PFSK-1 (cell line): ENCODE results near the gene ST7L.

Source experiments
- FOXP2 ChIP-seq: optimal IDR thresholded peaks from 2 replicates; pipeline ENCODE3; 2011; ENCODE audit warnings: borderline replicate concordance, control low read depth, inconsistent platforms; ENCODE audit not compliant: insufficient read depth; ENCODE audit errors: extremely low read length, extremely low read depth
- POLR2AphosphoS5 ChIP-seq: IDR thresholded peaks from 2 replicates; pipeline ENCODE4 v1.6.1; 2012; ENCODE audit warnings: low read depth, mild to moderate bottlenecking, control low read depth, low read length, moderate library complexity
- SIN3A ChIP-seq: IDR thresholded peaks from 2 replicates; pipeline ENCODE4 v1.6.1; 2012; ENCODE audit warnings: mild to moderate bottlenecking, low read length, moderate library complexity, borderline replicate concordance; ENCODE audit not compliant: insufficient read depth
- TAF1 ChIP-seq: IDR thresholded peaks from 2 replicates; pipeline ENCODE4 v1.6.1; 2012; ENCODE audit warnings: low read length, control low read depth, borderline replicate concordance; ENCODE audit not compliant: insufficient read depth
- TF ChIP-seq, protein P1 (sequence below), 2 experiments: IDR thresholded peaks; 2 replicates each; pipeline versions ENCODE4 v1.6.1 to v1.8.0; 2011 to 2012; ENCODE audit warnings: low read depth in 2 of 2, low read length in 2 of 2, control low read depth in 1 of 2, inconsistent platforms in 1 of 2, mild to moderate bottlenecking in 1 of 2, moderate library complexity in 1 of 2; ENCODE audit not compliant: insufficient read depth in 1 of 2

ST7L gene

DNA sequence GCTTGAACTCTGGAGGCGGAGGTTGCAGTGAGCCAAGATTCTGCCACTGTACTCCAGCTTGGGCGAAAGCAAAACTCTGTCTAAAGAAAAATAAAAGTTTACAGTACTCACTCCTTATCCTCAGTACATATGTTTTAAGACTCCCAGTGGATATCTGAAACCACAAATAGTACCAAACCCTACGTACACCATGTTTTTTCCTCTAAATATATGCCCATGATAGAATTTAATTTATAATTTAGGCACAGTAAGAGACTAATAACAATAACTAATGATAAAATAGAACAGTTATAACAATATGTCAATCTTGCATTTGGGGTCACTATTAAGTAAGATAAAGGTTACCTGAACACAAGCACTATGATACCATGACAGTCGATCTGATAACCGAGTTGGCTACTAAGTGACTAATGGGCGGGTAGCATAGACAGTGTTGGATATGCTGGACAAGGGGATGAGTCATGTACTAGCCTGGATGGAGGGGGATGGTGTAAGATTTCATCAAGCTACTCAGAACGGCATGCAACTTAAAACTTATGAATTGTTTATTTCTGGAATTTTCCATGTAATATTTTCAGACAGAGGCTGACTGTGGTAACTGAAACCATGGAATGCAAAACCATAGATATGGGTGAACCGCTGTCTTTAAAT, 43.7 kb downstream of the ST7L start:
- TF ChIP-seq POLR2AphosphoS5 (no peak), SIN3A (no peak), FOXP2 (no peak), TAF1 (no peak)
- TF ChIP-seq, protein P1, sequence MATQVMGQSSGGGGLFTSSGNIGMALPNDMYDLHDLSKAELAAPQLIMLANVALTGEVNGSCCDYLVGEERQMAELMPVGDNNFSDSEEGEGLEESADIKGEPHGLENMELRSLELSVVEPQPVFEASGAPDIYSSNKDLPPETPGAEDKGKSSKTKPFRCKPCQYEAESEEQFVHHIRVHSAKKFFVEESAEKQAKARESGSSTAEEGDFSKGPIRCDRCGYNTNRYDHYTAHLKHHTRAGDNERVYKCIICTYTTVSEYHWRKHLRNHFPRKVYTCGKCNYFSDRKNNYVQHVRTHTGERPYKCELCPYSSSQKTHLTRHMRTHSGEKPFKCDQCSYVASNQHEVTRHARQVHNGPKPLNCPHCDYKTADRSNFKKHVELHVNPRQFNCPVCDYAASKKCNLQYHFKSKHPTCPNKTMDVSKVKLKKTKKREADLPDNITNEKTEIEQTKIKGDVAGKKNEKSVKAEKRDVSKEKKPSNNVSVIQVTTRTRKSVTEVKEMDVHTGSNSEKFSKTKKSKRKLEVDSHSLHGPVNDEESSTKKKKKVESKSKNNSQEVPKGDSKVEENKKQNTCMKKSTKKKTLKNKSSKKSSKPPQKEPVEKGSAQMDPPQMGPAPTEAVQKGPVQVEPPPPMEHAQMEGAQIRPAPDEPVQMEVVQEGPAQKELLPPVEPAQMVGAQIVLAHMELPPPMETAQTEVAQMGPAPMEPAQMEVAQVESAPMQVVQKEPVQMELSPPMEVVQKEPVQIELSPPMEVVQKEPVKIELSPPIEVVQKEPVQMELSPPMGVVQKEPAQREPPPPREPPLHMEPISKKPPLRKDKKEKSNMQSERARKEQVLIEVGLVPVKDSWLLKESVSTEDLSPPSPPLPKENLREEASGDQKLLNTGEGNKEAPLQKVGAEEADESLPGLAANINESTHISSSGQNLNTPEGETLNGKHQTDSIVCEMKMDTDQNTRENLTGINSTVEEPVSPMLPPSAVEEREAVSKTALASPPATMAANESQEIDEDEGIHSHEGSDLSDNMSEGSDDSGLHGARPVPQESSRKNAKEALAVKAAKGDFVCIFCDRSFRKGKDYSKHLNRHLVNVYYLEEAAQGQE (IDR thresholded peaks at IDR 0.05; ENCODE audit: insufficient read depth in 1 of 2, low read depth in 2 of 2, low read length in 2 of 2): no peak

GRCh38 chr1:112565800-112566199, 53.1 kb downstream of the ST7L start:
- TF ChIP-seq, protein P1 (IDR thresholded peaks at IDR 0.05; ENCODE audit: insufficient read depth in 1 of 2, low read depth in 2 of 2, low read length in 2 of 2): no peak
- TF ChIP-seq TAF1 (no peak), POLR2AphosphoS5 (no peak), FOXP2 (no peak), SIN3A (no peak)

DNA sequence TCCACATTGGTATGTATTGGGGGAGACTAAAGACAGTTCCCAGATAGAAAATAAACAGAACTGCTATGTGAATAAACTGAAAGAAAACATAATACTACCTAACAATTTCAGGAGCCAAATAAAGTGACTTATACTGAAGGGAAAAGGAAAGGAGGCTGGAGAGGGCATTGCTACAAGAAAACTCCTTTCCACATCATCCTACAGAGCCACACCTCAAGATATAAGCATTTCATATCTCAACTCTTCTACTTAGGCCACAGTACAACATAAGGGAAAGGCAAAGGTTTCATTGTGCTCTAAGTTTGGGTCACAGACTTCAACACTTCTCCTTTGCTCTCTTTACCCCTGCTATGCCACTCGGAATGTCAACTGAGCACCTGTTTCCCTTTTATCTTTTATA, 54.9 kb downstream of the ST7L start:
- TF ChIP-seq SIN3A (no peak), TAF1 (no peak)
- TF ChIP-seq, protein P1 (IDR thresholded peaks at IDR 0.05; ENCODE audit: insufficient read depth in 1 of 2, low read depth in 2 of 2, low read length in 2 of 2): no peak

DNA sequence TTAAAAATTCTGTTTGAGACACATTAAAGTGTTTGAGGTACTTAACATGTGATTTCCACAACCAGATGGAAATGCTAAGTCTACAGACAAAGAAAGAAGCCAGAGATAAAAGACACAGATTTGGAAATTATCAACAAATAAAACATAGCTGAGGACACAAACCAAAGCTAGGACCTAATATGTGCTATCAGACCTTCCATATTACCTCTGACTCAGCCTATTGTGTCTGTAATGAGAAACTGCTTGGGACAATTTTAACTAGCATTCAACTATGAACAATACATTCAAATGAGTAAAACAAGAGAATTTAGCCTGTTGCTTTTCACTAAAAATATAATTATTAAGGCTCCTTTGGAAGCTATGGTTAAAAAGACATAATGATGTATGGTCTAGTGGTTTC, 55.6 kb downstream of the ST7L start:
- TF ChIP-seq SIN3A (no peak), TAF1 (no peak), FOXP2 (no peak), POLR2AphosphoS5 (no peak)
- TF ChIP-seq, protein P1 (IDR thresholded peaks at IDR 0.05; ENCODE audit: insufficient read depth in 1 of 2, low read depth in 2 of 2, low read length in 2 of 2): no peak

DNA sequence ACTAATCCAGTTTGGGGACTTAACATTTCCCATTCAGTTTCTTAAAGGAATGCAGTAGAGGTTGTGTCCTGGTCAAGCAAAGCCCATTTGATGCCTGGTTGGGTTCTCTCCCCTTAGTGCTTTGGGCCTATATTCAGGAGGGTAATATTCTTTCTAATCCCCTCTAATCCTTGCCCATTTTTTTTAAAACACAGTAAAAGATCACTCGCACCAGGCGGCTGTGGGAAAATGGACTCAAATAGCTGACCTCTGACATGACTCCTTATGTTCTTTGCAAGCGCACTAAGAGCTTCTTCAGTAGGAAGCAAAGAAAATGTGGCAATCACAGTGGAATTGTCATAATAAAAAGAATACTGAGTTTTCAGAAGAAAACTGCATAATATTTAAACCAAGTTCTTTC, 60.3 kb downstream of the ST7L start:
- TF ChIP-seq SIN3A (no peak), FOXP2 (no peak), TAF1 (no peak), POLR2AphosphoS5 (no peak)
- TF ChIP-seq, protein P1 (IDR thresholded peaks at IDR 0.05; ENCODE audit: insufficient read depth in 1 of 2, low read depth in 2 of 2, low read length in 2 of 2): no peak
